IMR-90 (cell line): ENCODE measurements around the gene RFXANK. TPM values are rescaled to one million over a fixed set of nuclear protein-coding genes. Genes with fewer than 3 reads are reported as not detected.

Source experiments
- ATAC-seq: fragments of 200-7000 bp; cut with Tn5 transposase; 2 replicates; pipeline ENCODE4 v1.9.1; 2020; ENCODE audit warnings: low read depth, mild to moderate bottlenecking, moderate library complexity
- BruUV-seq: library from RNA; stranded (reverse); fragments of 400-500 nt; replicated peaks from 2 replicates; lab custom pipeline; 2021; lab: Mats Ljungman, UMichigan
- CTCF ChIA-PET: fragments of 300-600 bp; formaldehyde crosslinking; extraction: SDS; loops from one replicate; lab custom pipeline; 2021; ENCODE audit warnings: antibody characterized with exemption; lab: Yijun Ruan, JAX
- POLR2A ChIA-PET: fragments of 300-600 bp; sonication (Branson Sonifier 250); formaldehyde crosslinking; loops from one replicate; lab custom pipeline; 2022; ENCODE audit warnings: antibody characterized with exemption; ENCODE audit not compliant: unreplicated experiment; lab: Charles Lee
- DNase-seq: peaks from one replicate; pipeline ENCODE4 v3.0.0; 2013
- H2AFZ ChIP-seq: replicated peaks from 2 replicates; pipeline ENCODE3; 2013; ENCODE audit warnings: low read length, mild to moderate bottlenecking; ENCODE audit not compliant: poor library complexity
- H2AK5ac ChIP-seq: 2 replicates; pipeline ENCODE4 v1.6.1; 2013; ENCODE audit warnings: low read depth, low read length, inconsistent platforms
- H2AK9ac ChIP-seq: replicated peaks from 2 replicates; pipeline ENCODE3; 2013; ENCODE audit warnings: mild to moderate bottlenecking, low read depth, low read length, moderate library complexity; ENCODE audit not compliant: poor library complexity
- H2BK120ac ChIP-seq: 2 replicates; pipeline ENCODE4 v1.6.1; 2013; ENCODE audit warnings: low read depth, low read length, inconsistent platforms
- H2BK15ac ChIP-seq: 3 replicates; pipeline ENCODE4 v1.6.1; 2013; ENCODE audit warnings: low read depth, low read length, inconsistent platforms
- H2BK20ac ChIP-seq: 2 replicates; pipeline ENCODE4 v1.6.1; 2013; ENCODE audit warnings: low read depth, mild to moderate bottlenecking, inconsistent platforms, low read length, moderate library complexity
- H2BK5ac ChIP-seq: 2 replicates; pipeline ENCODE4 v1.6.1; 2013; ENCODE audit warnings: mild to moderate bottlenecking, low read depth, low read length, inconsistent platforms; ENCODE audit not compliant: poor library complexity, severe bottlenecking
- H3K14ac ChIP-seq: replicated peaks from 2 replicates; pipeline ENCODE4 v1.6.1; 2013; ENCODE audit warnings: low read depth, low read length, inconsistent platforms
- H3K18ac ChIP-seq: 2 replicates; pipeline ENCODE4 v1.6.1; 2013; ENCODE audit warnings: low read depth, low read length, control low read depth
- H3K23ac ChIP-seq: 2 replicates; pipeline ENCODE4 v1.6.1; 2013; ENCODE audit warnings: low read depth, low read length, inconsistent platforms
- H3K27ac ChIP-seq: 2 replicates; pipeline ENCODE4 v1.5.1; 2013; ENCODE audit warnings: mild to moderate bottlenecking, control low read depth, low read length; ENCODE audit not compliant: insufficient read depth
- H3K27me3 ChIP-seq: 2 replicates; pipeline ENCODE4 v1.6.1; 2013; ENCODE audit warnings: low read length; ENCODE audit not compliant: control insufficient read depth, insufficient read depth
- H3K36me3 ChIP-seq: 2 replicates; pipeline ENCODE4 v1.6.1; 2013; ENCODE audit warnings: low read length, mixed read lengths; ENCODE audit not compliant: control insufficient read depth, insufficient read depth
- H3K4ac ChIP-seq: 2 replicates; pipeline ENCODE4 v1.6.1; 2013; ENCODE audit warnings: low read depth, low read length, inconsistent platforms
- H3K4me1 ChIP-seq: 2 replicates; pipeline ENCODE4 v1.6.1; 2013; ENCODE audit warnings: low read length, mixed read lengths; ENCODE audit not compliant: control insufficient read depth, insufficient read depth
- H3K4me2 ChIP-seq: 2 replicates; pipeline ENCODE4 v1.6.1; 2013; ENCODE audit warnings: low read depth, mild to moderate bottlenecking, control low read depth, low read length, moderate library complexity
- H3K4me3 ChIP-seq: 2 replicates; pipeline ENCODE4 v1.5.1; 2013; ENCODE audit warnings: low read depth, mild to moderate bottlenecking, control low read depth, low read length, moderate library complexity; ENCODE audit not compliant: insufficient read depth
- H3K56ac ChIP-seq: 2 replicates; pipeline ENCODE4 v1.6.1; 2013; ENCODE audit warnings: low read length, inconsistent platforms; ENCODE audit not compliant: insufficient read depth; ENCODE audit errors: extremely low read depth
- H3K79me1 ChIP-seq, 2 experiments: 2 replicates each; pipeline ENCODE4 v1.6.1; 2013; ENCODE audit warnings: low read length in 2 of 2, inconsistent platforms in 1 of 2, low read depth in 1 of 2
- H3K9ac ChIP-seq: 2 replicates; pipeline ENCODE4 v1.6.1; 2013; ENCODE audit warnings: low read depth, low read length, control low read depth
- H3K9me1 ChIP-seq: 2 replicates; pipeline ENCODE4 v1.6.1; 2013; ENCODE audit warnings: low read length, inconsistent platforms; ENCODE audit not compliant: insufficient read depth
- H3K9me3 ChIP-seq: 2 replicates; pipeline ENCODE4 v1.6.1; 2013; ENCODE audit warnings: low read length; ENCODE audit not compliant: control insufficient read depth, insufficient read depth
- H4K20me1 ChIP-seq: 2 replicates; pipeline ENCODE4 v1.6.1; 2013; ENCODE audit warnings: low read length, inconsistent platforms; ENCODE audit not compliant: insufficient read depth
- H4K5ac ChIP-seq: 2 replicates; pipeline ENCODE4 v1.6.1; 2013; ENCODE audit warnings: mild to moderate bottlenecking, low read depth, low read length, control low read depth
- H4K8ac ChIP-seq, 2 experiments: 2 replicates each; pipeline ENCODE4 v1.6.1; 2013; ENCODE audit warnings: low read depth in 2 of 2, low read length in 2 of 2, control low read depth in 1 of 2, inconsistent platforms in 1 of 2
- H4K91ac ChIP-seq: 2 replicates; pipeline ENCODE4 v1.6.1; 2013; ENCODE audit warnings: low read depth, low read length, inconsistent platforms; ENCODE audit not compliant: insufficient read depth
- BHLHE40 ChIP-seq: fragments of 150-350 bp; IDR thresholded peaks from 2 replicates; pipeline ENCODE4 v1.6.1; 2016; ENCODE audit warnings: mild to moderate bottlenecking, low read depth, low read length
- CEBPB ChIP-seq: IDR thresholded peaks from 2 replicates; pipeline ENCODE4 v1.6.1; 2012; ENCODE audit warnings: low read depth, low read length, improper control_type of control experiment
- CHD1 ChIP-seq: IDR thresholded peaks from 2 replicates; pipeline ENCODE4 v1.6.1; 2012; ENCODE audit warnings: low read depth, low read length, improper control_type of control experiment
- ELK1 ChIP-seq: fragments of 150-350 bp; IDR thresholded peaks from 2 replicates; pipeline ENCODE4 v1.6.1; 2016; ENCODE audit warnings: low read depth, mild to moderate bottlenecking, low read length, moderate library complexity, borderline replicate concordance
- FOS ChIP-seq: fragments of 150-350 bp; IDR thresholded peaks from 2 replicates; pipeline ENCODE4 v1.6.1; 2016; ENCODE audit warnings: low read depth, low read length
- MAFK ChIP-seq: IDR thresholded peaks from 2 replicates; pipeline ENCODE4 v1.6.1; 2012; ENCODE audit warnings: low read depth, low read length, improper control_type of control experiment
- MAZ ChIP-seq: IDR thresholded peaks from 2 replicates; pipeline ENCODE4 v1.6.1; 2012; ENCODE audit warnings: low read depth, mild to moderate bottlenecking, low read length, improper control_type of control experiment, moderate library complexity, borderline replicate concordance
- MXI1 ChIP-seq: IDR thresholded peaks from 2 replicates; pipeline ENCODE4 v1.6.1; 2012; ENCODE audit warnings: low read depth, mild to moderate bottlenecking, low read length, moderate library complexity, borderline replicate concordance
- NFE2L2 ChIP-seq: fragments of 150-350 bp; IDR thresholded peaks from 2 replicates; pipeline ENCODE4 v1.6.1; 2016; ENCODE audit warnings: low read depth, mild to moderate bottlenecking, low read length
- POLR2A ChIP-seq: IDR thresholded peaks from 2 replicates; pipeline ENCODE4 v1.6.1; 2012; ENCODE audit warnings: mild to moderate bottlenecking, low read depth, low read length
- RAD21 ChIP-seq: IDR thresholded peaks from 2 replicates; pipeline ENCODE4 v1.6.1; 2012; ENCODE audit warnings: low read length, improper control_type of control experiment
- RCOR1 ChIP-seq: IDR thresholded peaks from 2 replicates; pipeline ENCODE4 v1.6.1; 2012; ENCODE audit warnings: mild to moderate bottlenecking, low read length, improper control_type of control experiment; ENCODE audit not compliant: insufficient replicate concordance
- RFX5 ChIP-seq: IDR thresholded peaks from 2 replicates; pipeline ENCODE4 v1.8.0; 2012; ENCODE audit warnings: low read depth, mild to moderate bottlenecking, low read length, moderate library complexity
- SMC3 ChIP-seq: fragments of 150-350 bp; IDR thresholded peaks from 2 replicates; pipeline ENCODE4 v1.6.1; 2016; ENCODE audit warnings: low read depth, mild to moderate bottlenecking, antibody characterized with exemption, low read length, moderate library complexity
- USF2 ChIP-seq: fragments of 150-350 bp; IDR thresholded peaks from 2 replicates; pipeline ENCODE4 v1.6.1; 2017; ENCODE audit warnings: mild to moderate bottlenecking, antibody characterized with exemption, low read length, low read depth
- WGBS, 2 experiments: methylation state at CpG; one replicate each; pipeline versions ENCODE4 v1.1.5 to v1.1.7; 2013; ENCODE audit warnings: missing lambda C conversion rate in 2 of 2; ENCODE audit not compliant: insufficient read length in 1 of 2; ENCODE audit errors: extremely low coverage in 2 of 2; 5-methylcytosine and 5-hydroxymethylcytosine counted together
- dilution Hi-C: fragments of 300-500 bp; cut with HindIII; formaldehyde crosslinking; loops from one replicate; pipeline ENCODE4 v1.14.3; 2018; ENCODE audit warnings: low sequenced_read_pairs; ENCODE audit not compliant: unreplicated experiment
- in situ Hi-C: fragments of 300-500 bp; cut with MboI; formaldehyde crosslinking; loops from 3 replicates; pipeline ENCODE4 v1.14.3; 2019; ENCODE audit warnings: low sequenced_read_pairs, inconsistent platforms, mixed read lengths
- intact Hi-C: fragments of 100-400 bp; cut with micrococcal nuclease; formaldehyde crosslinking; loops from 2 replicates; pipeline ENCODE4 v1.10.0; 2022
- polyA plus RNA-seq, 3 experiments: library from polyadenylated mRNA; depleted of rRNA; stranded (reverse); fragments of >200 nt; gene quantifications; 2 replicates each; pipeline ENCODE4 v1.2.3, GENCODE V29; 2012; ENCODE audit warnings: low replicate concordance in 1 of 3
- total RNA-seq: library from RNA; depleted of rRNA; stranded (reverse); fragments of >200 nt; gene quantifications from 2 replicates; pipeline ENCODE4 v1.2.3, GENCODE V29; 2012
- TF ChIP-seq, protein P1 (sequence below): conservative IDR thresholded peaks from 2 replicates; pipeline ENCODE4 v1.5.1; 2012; ENCODE audit warnings: mild to moderate bottlenecking, low read depth, low read length, improper control_type of control experiment

Gene RFXANK
- total and polyA plus RNA-seq, 2 of the 4 experiments (the other 2 are of a cell fraction): 68.3 to 97.8 TPM

GRCh38 chr19:19226663-19227062 lies 34.6 kb downstream of the RFXANK start:
- H3K9me1 ChIP-seq: no peaks in the 10 kb centered on the region
- H2BK15ac ChIP-seq: no peak overlapping the region
- no peaks in the 10 kb centered on the region for H3K79me1 ChIP-seq
- no peak overlapping the region for H2AK5ac ChIP-seq
- intact Hi-C loops: no loop called here
- dilution Hi-C loops: no loop called here
- H4K5ac ChIP-seq: no peak overlapping the region
- no peaks in the 10 kb centered on the region for H4K20me1 ChIP-seq
- peaks cover 18% of the 10 kb centered on the region for H3K27me3 ChIP-seq
- no peak overlapping the region for H3K4me3 ChIP-seq
- no peak overlapping the region for H4K8ac ChIP-seq
- H3K56ac ChIP-seq: no peak overlapping the region
- ChIA-PET POLR2A (no interaction called here), CTCF (no interaction called here)
- no peak overlapping the region for H3K27ac ChIP-seq
- no peak overlapping the region for H3K9ac ChIP-seq
- H4K91ac ChIP-seq: no peak overlapping the region
- H2BK5ac ChIP-seq: no peak overlapping the region
- no CpG with 5 or more reads among the region's 10 CpGs for WGBS, 2 experiments
- H3K9me3 ChIP-seq: no peaks in the 10 kb centered on the region
- H2BK20ac ChIP-seq: no peak overlapping the region
- H3K36me3 ChIP-seq: no peaks in the 10 kb centered on the region
- DNase-seq: no peak
- no peaks in the 10 kb centered on the region for H3K4me1 ChIP-seq
- H2BK120ac ChIP-seq: no peak overlapping the region
- no peak overlapping the region for H2AK9ac ChIP-seq
- in situ Hi-C loops: no loop called here
- no peak for ATAC-seq
- no peak overlapping the region for H2AFZ ChIP-seq
- no TSS peak for BruUV-seq
- TF ChIP-seq MAZ: no peak
- no peak for TF ChIP-seq CHD1
- TF ChIP-seq, protein P1, sequence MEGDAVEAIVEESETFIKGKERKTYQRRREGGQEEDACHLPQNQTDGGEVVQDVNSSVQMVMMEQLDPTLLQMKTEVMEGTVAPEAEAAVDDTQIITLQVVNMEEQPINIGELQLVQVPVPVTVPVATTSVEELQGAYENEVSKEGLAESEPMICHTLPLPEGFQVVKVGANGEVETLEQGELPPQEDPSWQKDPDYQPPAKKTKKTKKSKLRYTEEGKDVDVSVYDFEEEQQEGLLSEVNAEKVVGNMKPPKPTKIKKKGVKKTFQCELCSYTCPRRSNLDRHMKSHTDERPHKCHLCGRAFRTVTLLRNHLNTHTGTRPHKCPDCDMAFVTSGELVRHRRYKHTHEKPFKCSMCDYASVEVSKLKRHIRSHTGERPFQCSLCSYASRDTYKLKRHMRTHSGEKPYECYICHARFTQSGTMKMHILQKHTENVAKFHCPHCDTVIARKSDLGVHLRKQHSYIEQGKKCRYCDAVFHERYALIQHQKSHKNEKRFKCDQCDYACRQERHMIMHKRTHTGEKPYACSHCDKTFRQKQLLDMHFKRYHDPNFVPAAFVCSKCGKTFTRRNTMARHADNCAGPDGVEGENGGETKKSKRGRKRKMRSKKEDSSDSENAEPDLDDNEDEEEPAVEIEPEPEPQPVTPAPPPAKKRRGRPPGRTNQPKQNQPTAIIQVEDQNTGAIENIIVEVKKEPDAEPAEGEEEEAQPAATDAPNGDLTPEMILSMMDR: no peak
- TF ChIP-seq RCOR1: no peak
- no peak for TF ChIP-seq POLR2A
- no peak for TF ChIP-seq CEBPB
- no peak for TF ChIP-seq RAD21
- TF ChIP-seq FOS: no peak
- TF ChIP-seq RFX5: no peak
- TF ChIP-seq MXI1: no peak
- TF ChIP-seq MAFK: no peak
- TF ChIP-seq USF2: no peak
- TF ChIP-seq BHLHE40: no peak
- no peak for TF ChIP-seq ELK1
- no peak for TF ChIP-seq NFE2L2
- TF ChIP-seq SMC3: no peak
- no peak overlapping the region for H3K14ac ChIP-seq
- no peak overlapping the region for H3K4me2 ChIP-seq
- H3K4ac ChIP-seq: no peak overlapping the region
- H3K18ac ChIP-seq: no peak overlapping the region
- no peak overlapping the region for H3K23ac ChIP-seq
